ENCODE results near the gene INPP5K. TPM values are rescaled to one million over a fixed set of nuclear protein-coding genes. Genes with fewer than 3 reads are reported as not detected.
A peak's percentile ranks its signal among the peaks of the same experiment; 100 is the strongest.
"Not testable (repeated sequence)": the region's sequence is repeated elsewhere in the genome, so short reads cannot be mapped to it uniquely, and the experiment has no call there.

INPP5K gene
- total RNA-seq, 2 donors from 2014 or later = 78.7 to 95.3 TPM

DNA sequence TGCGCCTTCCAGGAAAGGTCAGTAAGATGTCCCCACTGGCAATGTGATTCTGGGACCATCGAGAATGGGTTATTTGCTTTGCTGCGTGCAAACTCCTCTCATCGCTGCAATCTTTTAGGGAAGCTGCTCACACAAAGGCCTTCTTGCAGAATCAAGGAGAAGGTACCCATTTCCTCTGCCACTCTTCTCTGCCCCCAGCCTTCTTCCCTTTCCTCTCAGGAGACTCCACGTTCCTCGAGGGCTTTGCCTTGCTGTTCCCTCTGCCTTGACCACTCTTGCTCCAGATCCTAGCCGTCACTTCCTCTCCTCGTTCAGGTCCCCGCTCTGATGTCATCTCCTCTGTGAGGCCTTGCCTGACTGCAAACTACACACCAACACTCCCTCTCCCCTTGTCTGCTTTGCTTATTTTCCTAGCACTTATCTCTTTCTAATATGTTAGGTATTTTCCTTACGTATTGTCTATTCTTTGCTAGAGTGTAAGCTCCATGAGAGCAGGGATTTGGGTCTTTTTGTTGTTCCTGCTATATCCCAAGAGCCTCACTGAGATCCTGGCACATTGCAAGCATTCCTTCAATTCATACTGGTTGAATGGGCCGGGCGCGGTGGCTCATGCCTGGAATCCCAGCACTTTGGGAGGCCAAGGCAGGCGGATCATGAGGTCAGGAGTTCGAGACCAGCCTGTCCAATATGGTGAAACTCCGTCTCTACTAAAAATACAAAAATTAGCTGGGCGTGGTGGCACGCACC lies 55.0 kb downstream of the INPP5K start:
- H3K4me1 ChIP-seq (ENCODE audit: control insufficient read depth in 1 of 2, low read depth in 2 of 2) = peaks cover 16 to 27% of the 10 kb centered on the region in 2 donors
- peak overlapping the region in 1 of 2 donors; percentile 70 for H3K27ac ChIP-seq
- H3K9me3 ChIP-seq = no peaks in the 10 kb centered on the region
- TF ChIP-seq CTCF (IDR thresholded peaks at IDR 0.05) = no peak
- no peak for ATAC-seq (ENCODE audit: insufficient number of reproducible peaks, low FRiP score, low read depth)
- DNase-seq (ENCODE audit: low spot score) = no peak
- peaks cover 9% of the 10 kb centered on the region for H3K36me3 ChIP-seq
- H3K27me3 ChIP-seq (replicated peaks; ENCODE audit: insufficient read depth) = no peaks in the 10 kb centered on the region
- H3K4me3 ChIP-seq = no peak overlapping the region

GRCh38 chr17:1460233-1460632 lies 56.2 kb downstream of the INPP5K start:
- Histone ChIP-seq H3K4me1 (ENCODE audit: control insufficient read depth in 1 of 2, low read depth in 2 of 2) (peaks cover 16 to 27% of the 10 kb centered on the region in 2 donors), H3K27ac (peak overlapping the region; percentile 70 to 80), H3K27me3 (replicated peaks; ENCODE audit: insufficient read depth) (no peaks in the 10 kb centered on the region), H3K4me3 (no peak overlapping the region), H3K9me3 (no peaks in the 10 kb centered on the region), H3K36me3 (peaks cover 6% of the 10 kb centered on the region)
- no peak for TF ChIP-seq CTCF (IDR thresholded peaks at IDR 0.05)
- peak; percentile 80 for DNase-seq (ENCODE audit: low spot score)
- ATAC-seq (ENCODE audit: insufficient number of reproducible peaks, low FRiP score, low read depth) = peak; percentile 79

- no peaks in the 10 kb centered on the region for H3K27me3 ChIP-seq (replicated peaks; ENCODE audit: insufficient read depth)
- no peaks in the 10 kb centered on the region for H3K36me3 ChIP-seq
- DNase-seq (ENCODE audit: low spot score) = peak; percentile 73
- peak within 1 kb of the TSS; percentile 96 for H3K4me3 ChIP-seq
- H3K9me3 ChIP-seq = no peaks in the 10 kb centered on the region
- TF ChIP-seq CTCF (IDR thresholded peaks at IDR 0.05) = no peak
- peak within 1 kb of the TSS; percentile 98 to 99 for H3K27ac ChIP-seq
- H3K4me1 ChIP-seq (ENCODE audit: control insufficient read depth in 1 of 2, low read depth in 2 of 2) = peaks cover 30 to 62% of the 10 kb centered on the region in 2 donors
- ATAC-seq (ENCODE audit: insufficient number of reproducible peaks, low FRiP score, low read depth) = peak; percentile 66
Observed at GRCh38 chr17:1455797-1456599, 60.4 kb downstream of the INPP5K start, which contains the start of gene CRK. TSS of gene CRK (minus strand) at chr17:1456232. CDS start at chr17:1456117, 115 bp downstream.

- Histone ChIP-seq H3K27me3 (replicated peaks; ENCODE audit: insufficient read depth) (no peaks in the 10 kb centered on the region), H3K4me1 (ENCODE audit: control insufficient read depth in 1 of 2, low read depth in 2 of 2) (peaks cover 24 to 61% of the 10 kb centered on the region in 2 donors), H3K4me3 (peak overlapping the region; percentile 96), H3K36me3 (no peaks in the 10 kb centered on the region), H3K27ac (peak overlapping the region; percentile 98 to 99), H3K9me3 (no peaks in the 10 kb centered on the region)
- peak; percentile 76 for TF ChIP-seq CTCF (IDR thresholded peaks at IDR 0.05)
- DNase-seq (ENCODE audit: low spot score) (peak; percentile 61), ATAC-seq (ENCODE audit: insufficient number of reproducible peaks, low FRiP score, low read depth) (peak; percentile 41)
Observed at GRCh38 chr17:1455291-1455796, 61.1 kb downstream of the INPP5K start.

- Histone ChIP-seq H3K27ac (peak overlapping the region; percentile 98 to 99), H3K4me1 (ENCODE audit: control insufficient read depth in 1 of 2, low read depth in 2 of 2) (peaks cover 19 to 54% of the 10 kb centered on the region in 2 donors)
- DNase-seq (ENCODE audit: low spot score) = no peak
Observed at GRCh38 chr17:1454541-1454940, 61.9 kb downstream of the INPP5K start.

GRCh38 chr17:1453694-1454093 lies 62.7 kb downstream of the INPP5K start:
- Histone ChIP-seq H3K27ac (peak overlapping the region in 1 of 2 donors; percentile 2), H3K4me1 (ENCODE audit: control insufficient read depth in 1 of 2, low read depth in 2 of 2) (peaks cover 19 to 53% of the 10 kb centered on the region in 2 donors)
- H3K27me3 ChIP-seq (replicated peaks; ENCODE audit: insufficient read depth); H3K4me3 ChIP-seq; ATAC-seq (ENCODE audit: insufficient number of reproducible peaks, low FRiP score, low read depth); H3K9me3 ChIP-seq; H3K36me3 ChIP-seq; DNase-seq (ENCODE audit: low spot score): not testable (repeated sequence)

More at GRCh38 chr17:1454541-1454940, 61.9 kb downstream of the INPP5K start:
- no peaks in the 10 kb centered on the region for H3K36me3 ChIP-seq
- peak overlapping the region; percentile 96 for H3K4me3 ChIP-seq
- TF ChIP-seq CTCF (IDR thresholded peaks at IDR 0.05) = no peak
- H3K27me3 ChIP-seq (replicated peaks; ENCODE audit: insufficient read depth) = no peaks in the 10 kb centered on the region
- no peak for ATAC-seq (ENCODE audit: insufficient number of reproducible peaks, low FRiP score, low read depth)
- H3K9me3 ChIP-seq = no peaks in the 10 kb centered on the region
